ENCODE measurements around the gene LHFPL5.

- no peak for TF ChIP-seq RNF2 (conservative IDR thresholded peaks at IDR 0.05; ENCODE audit: low read depth)
- no peak for TF ChIP-seq EP300 (IDR thresholded peaks at IDR 0.05; ENCODE audit: low read depth in 2 of 2, low read length in 2 of 2)
- TF ChIP-seq EP300 (CRISPR knock-in tag; IDR thresholded peaks at IDR 0.05; ENCODE audit: borderline replicate concordance): no peak
- TF ChIP-seq CC2D1A (CRISPR knock-in tag; IDR thresholded peaks at IDR 0.05): no peak
- no peak for TF ChIP-seq BHLHE40 (IDR thresholded peaks at IDR 0.05; ENCODE audit: low read length)
Measured at GRCh38 chr6:35824552-35825192, 19.5 kb downstream of the LHFPL5 start.
